GM12873 (cell line): Measurements from ENCODE around the gene MED10.

ENCODE experiments used
- TF ChIP-seq, protein P1 (sequence below): IDR thresholded peaks from 2 replicates; pipeline ENCODE4 v1.5.1; 2012; ENCODE audit warnings: low read depth, mild to moderate bottlenecking, moderate library complexity, low read length, control low read depth; ENCODE audit not compliant: insufficient read depth; ENCODE audit errors: missing control alignments

MED10 gene

DNA sequence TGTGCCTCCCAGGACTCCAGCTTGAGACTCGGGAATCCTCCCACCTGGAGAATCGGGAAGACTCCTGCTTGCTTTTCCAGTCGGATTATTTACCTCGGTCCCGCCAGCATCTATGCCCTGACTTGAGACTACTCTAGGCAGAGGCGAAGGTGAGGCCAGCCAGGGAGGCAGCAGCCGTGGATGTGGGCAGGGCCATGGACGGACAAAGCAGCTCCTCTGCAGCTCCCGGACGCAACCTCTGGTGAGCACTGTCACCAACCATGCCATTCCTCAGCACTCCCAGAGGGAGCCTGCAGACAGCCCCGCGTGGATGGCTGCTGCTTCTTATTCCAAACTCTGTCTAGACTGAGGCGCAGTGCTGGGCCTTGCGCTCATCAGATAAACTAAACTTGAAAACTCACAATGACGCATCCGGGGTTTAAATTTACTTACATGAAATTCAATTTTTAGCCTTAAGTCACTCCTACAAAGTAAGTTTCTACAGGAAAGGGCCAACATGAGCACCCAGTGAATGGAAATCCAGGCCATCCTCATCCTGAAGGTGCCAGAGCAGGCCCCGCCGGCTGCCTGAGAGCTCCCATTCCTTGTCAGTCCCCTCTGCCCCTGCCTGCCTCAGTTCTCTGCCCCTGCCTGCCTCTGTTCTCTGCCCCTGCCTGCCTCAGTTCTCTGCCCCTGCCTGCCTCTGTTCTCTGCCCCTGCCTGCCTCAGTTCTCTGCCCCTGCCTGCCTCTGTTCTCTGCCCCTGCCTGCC is 17.8 kb downstream of the MED10 start:
- TF ChIP-seq, protein P1, sequence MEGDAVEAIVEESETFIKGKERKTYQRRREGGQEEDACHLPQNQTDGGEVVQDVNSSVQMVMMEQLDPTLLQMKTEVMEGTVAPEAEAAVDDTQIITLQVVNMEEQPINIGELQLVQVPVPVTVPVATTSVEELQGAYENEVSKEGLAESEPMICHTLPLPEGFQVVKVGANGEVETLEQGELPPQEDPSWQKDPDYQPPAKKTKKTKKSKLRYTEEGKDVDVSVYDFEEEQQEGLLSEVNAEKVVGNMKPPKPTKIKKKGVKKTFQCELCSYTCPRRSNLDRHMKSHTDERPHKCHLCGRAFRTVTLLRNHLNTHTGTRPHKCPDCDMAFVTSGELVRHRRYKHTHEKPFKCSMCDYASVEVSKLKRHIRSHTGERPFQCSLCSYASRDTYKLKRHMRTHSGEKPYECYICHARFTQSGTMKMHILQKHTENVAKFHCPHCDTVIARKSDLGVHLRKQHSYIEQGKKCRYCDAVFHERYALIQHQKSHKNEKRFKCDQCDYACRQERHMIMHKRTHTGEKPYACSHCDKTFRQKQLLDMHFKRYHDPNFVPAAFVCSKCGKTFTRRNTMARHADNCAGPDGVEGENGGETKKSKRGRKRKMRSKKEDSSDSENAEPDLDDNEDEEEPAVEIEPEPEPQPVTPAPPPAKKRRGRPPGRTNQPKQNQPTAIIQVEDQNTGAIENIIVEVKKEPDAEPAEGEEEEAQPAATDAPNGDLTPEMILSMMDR = no peak

DNA sequence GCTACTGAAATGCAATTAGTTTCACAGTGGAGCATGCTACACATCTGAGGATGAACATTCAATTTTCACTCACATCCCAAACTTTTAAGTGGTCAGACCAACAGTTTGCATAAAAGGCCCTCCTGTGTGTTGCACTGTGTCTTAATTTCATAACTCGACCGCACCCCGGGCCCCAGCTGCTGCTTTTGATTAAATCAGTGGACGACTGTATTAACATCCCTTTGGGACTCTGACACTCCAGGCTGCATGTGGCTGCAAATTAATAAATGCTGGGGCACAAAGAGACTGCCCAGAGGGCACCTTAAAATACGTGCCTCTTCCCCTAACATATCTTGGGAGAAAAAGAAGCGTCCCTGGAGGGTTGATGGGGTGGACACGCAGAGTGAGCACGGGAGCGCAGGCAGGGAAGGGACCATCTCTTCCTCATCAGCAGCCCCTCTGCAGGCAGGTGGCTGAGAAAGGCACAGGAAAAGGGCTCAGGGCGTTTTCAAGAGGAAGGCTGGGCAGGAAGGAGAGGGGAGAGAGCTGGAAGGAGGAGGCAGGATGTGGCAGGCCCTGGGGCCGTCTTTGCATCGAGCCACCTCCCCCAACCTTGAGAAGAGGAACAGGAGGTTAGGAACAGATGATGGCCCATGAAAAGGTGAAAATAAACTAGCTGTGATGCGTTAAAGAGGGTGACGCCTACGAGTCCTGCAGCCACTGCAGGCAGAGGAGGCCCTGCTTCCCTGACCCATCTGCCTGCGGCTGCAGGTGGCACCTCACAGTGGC is 18.6 kb downstream of the MED10 start:
- TF ChIP-seq, protein P1 = no peak

DNA sequence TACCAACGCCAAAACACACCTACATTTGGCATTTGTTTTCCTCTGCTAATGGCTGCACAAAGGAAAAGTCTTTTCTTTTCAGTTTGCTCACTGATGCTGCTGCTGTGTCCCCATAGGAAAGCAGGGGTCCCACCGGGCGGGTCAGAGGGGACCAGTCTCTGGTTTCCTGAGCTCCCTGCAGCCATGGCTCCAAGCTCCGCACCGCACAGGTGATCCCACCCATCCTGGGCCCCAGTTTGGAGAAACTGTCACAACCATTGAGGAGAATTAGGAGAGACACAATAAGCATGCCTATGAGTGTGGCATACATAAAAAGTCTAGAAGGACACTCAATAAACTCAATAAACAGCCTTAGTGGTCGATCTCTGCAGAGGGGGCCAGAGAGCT is 19.9 kb downstream of the MED10 start:
- TF ChIP-seq, protein P1 = no peak

DNA sequence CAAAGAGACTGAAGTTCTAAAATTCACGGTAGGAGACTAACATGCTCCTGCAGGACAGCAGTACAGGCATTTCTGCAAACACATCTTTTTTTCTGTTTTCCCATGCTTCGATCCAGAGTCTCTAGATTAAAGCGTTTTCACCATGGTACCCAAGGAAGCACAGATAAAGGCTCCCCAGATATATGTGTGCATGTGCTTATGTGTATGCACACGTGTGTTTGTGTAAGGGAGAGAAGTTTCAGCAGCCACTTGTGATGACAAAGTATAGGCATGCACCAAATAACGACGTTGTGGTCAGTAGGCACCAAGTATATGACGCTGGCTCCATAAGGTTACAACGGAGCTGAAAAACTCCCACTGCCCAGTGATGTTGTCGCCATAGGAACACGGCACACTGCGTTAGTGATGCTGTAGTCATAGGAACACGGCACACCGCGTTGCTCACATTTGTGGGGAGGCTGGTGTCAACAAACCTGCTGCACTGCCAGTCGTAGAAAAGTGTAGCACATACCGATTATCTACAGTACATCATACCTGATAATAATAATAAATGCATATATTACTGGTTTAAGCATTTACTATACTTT is 21.7 kb downstream of the MED10 start:
- TF ChIP-seq, protein P1 = no peak

DNA sequence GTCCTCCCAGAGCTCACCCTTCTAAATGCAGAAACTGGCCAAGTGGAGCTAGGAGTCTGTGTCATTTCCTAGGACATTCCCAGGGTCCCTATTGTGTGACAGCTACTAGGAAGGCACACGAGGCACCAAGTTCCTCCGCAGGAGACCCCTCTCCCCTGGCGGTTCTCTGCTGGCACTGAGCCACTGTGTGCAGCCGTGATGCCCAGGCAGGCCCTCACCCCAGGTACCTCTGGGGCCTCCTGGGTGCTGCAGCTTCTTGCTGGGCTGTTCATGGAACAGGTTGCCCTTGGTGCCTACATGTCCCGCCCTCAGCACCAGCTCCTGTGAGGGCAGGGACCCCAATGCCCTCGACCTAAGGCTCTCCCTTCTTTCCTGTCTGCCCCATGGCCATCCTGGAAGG is 23.1 kb downstream of the MED10 start:
- TF ChIP-seq, protein P1 = no peak

DNA sequence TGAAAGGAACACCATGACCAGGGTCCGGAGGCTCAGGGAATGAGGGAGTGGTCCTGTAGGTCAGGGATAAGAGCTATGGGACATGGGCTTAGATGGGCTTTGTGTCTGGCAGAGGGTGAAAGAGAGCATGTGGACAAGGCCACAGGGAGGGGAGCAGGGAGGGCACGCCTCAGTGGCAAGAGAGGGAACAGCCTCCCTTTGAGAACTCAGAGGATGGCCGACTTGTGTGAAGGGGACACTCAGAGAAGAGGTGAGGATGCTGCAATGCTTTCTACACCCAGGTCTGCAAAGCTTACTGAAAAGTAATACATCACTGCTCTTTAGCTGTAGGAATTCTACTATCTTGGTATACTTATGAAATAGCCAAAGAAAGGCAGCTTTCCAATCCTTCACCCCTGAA is 23.5 kb downstream of the MED10 start:
- TF ChIP-seq, protein P1 = no peak

DNA sequence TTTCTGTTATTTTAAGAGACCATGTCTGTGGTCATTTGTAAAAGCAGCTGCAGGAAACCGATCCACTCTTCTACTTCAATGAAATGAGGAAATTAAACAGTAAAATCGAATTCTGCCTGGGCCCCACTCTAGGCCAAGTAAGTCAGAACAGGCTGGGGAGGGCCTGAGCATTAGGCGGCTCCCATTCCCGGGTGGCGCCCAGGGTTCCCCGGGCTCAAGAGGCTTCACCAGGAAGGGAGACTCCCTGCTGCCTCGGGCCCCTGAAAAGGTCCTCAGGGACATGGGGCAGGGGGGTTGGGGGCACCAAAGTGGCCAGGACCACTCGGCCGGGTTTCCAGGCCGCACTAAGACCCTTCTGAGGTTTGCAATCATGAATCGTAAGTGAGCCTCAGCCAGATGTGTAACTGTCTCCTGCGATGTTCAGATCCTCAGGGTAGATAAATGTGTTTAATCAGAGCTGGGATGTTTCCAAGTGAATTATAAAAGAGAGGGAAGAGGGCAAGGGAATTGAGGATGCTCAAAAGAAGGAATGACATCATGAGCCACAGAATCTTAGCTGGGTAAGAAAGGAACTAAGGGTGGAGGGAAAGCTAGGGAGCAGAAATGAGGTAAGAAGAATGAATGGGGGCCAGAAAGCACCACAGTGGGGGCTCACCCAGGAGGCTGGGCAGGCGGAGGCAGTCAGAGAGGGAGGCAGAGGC is 24.6 kb downstream of the MED10 start:
- TF ChIP-seq, protein P1 = no peak
